Mucosa of descending colon (tissue), 3 donors: Measurements from ENCODE around the gene TM4SF1. TPM values are rescaled to one million over a fixed set of nuclear protein-coding genes. Genes with fewer than 3 reads are reported as not detected.
A peak's percentile ranks its signal among the peaks of the same experiment; 100 is the strongest.

ENCODE experiments used
- ATAC-seq: fragments of 200-7000 bp; cut with Tn5 transposase; one replicate; pipeline ENCODE4 v1.9.1; 2020; ENCODE audit warnings: mild to moderate bottlenecking, moderate library complexity
- DNase-seq, 3 donors: peaks; one replicate each; pipeline ENCODE4 v3.0.0-alpha.2; 2020
- H3K36me3 ChIP-seq: fragments of 200-600 bp; one replicate; pipeline ENCODE4 v1.8.0; 2021; ENCODE audit warnings: low read depth, mild to moderate bottlenecking
- H3K4me1 ChIP-seq: fragments of 200-600 bp; one replicate; pipeline ENCODE4 v1.8.0; 2021; ENCODE audit warnings: low read depth, mild to moderate bottlenecking
- H3K4me3 ChIP-seq: fragments of 200-600 bp; one replicate; pipeline ENCODE4 v1.8.0; 2021; ENCODE audit warnings: mild to moderate bottlenecking
- H3K9me3 ChIP-seq: fragments of 200-600 bp; one replicate; pipeline ENCODE4 v1.8.0; 2021; ENCODE audit warnings: mild to moderate bottlenecking
- intact Hi-C, 2 donors: fragments of 100-400 bp; cut with DNase I in 1 of 2; cut with micrococcal nuclease in 1 of 2; formaldehyde crosslinking; loops; one replicate each; pipeline versions ENCODE4 v1.11.0 to v1.11.1; 2022; cut with DNase I, micrococcal nuclease
- total RNA-seq, 3 donors: library from RNA; stranded (reverse); fragmentation: NEBNext Ultra II Directional in 2 of 3; extraction: Animal tissue kit (Norgen Biotek cat#: 25700) in 2 of 3; gene quantifications; one replicate each; pipeline versions ENCODE4 v1.2.1 to v1.2.4, GENCODE V29; 2021 to 2023
- TF ChIP-seq, protein P1 (sequence below): fragments of 200-600 bp; IDR thresholded peaks from one replicate; pipeline ENCODE4 v1.8.0; 2022; ENCODE audit warnings: antibody characterized with exemption, mild to moderate bottlenecking
- donor health status: DM: no; HTN: no; CAD: no; lungs with moderate emphysema.
- donor health status: DM: no; HTN: no; CAD: no.
- donor health status: DM: no; HTN: yes; CAD: no.

The TM4SF1 gene
- total RNA-seq, 3 donors from 2014 or later = 22.7 to 87.8 (median 24.9) TPM

DNA sequence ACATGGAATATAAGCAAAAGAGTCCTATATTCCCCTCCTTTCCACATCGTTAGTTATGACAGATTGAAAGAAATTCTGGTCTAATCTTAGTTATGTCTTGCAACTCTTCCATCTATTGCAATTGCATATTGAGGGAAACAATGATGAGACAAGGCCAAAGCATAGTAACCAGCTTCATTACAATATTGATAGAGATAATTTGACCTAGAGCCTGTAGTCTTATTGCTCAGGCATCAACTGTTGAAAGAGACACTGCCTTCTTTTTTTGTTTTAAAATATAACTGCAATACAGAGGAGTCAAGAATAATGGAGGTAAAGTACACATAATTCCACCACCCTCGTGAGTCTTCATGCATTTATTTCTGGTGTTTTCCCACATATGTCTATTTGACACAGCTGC, 46.1 kb downstream of the TM4SF1 start:
- Histone ChIP-seq H3K9me3 (no peaks in the 10 kb centered on the region), H3K36me3 (no peaks in the 10 kb centered on the region), H3K4me3 (no peak overlapping the region), H3K4me1 (no peaks in the 10 kb centered on the region)
- no peak for ATAC-seq
- TF ChIP-seq, protein P1, sequence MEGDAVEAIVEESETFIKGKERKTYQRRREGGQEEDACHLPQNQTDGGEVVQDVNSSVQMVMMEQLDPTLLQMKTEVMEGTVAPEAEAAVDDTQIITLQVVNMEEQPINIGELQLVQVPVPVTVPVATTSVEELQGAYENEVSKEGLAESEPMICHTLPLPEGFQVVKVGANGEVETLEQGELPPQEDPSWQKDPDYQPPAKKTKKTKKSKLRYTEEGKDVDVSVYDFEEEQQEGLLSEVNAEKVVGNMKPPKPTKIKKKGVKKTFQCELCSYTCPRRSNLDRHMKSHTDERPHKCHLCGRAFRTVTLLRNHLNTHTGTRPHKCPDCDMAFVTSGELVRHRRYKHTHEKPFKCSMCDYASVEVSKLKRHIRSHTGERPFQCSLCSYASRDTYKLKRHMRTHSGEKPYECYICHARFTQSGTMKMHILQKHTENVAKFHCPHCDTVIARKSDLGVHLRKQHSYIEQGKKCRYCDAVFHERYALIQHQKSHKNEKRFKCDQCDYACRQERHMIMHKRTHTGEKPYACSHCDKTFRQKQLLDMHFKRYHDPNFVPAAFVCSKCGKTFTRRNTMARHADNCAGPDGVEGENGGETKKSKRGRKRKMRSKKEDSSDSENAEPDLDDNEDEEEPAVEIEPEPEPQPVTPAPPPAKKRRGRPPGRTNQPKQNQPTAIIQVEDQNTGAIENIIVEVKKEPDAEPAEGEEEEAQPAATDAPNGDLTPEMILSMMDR = no peak
- intact Hi-C loops = no loop called here
- DNase-seq = no peak

GRCh38 chr3:149330609-149331331, 46.7 kb downstream of the TM4SF1 start:
- DNase-seq (no peak), ATAC-seq (no peak)
- Histone ChIP-seq H3K9me3 (no peaks in the 10 kb centered on the region), H3K36me3 (no peaks in the 10 kb centered on the region), H3K4me1 (no peaks in the 10 kb centered on the region), H3K4me3 (no peak overlapping the region)
- intact Hi-C loops = no loop called here
- TF ChIP-seq, protein P1 = no peak

DNA sequence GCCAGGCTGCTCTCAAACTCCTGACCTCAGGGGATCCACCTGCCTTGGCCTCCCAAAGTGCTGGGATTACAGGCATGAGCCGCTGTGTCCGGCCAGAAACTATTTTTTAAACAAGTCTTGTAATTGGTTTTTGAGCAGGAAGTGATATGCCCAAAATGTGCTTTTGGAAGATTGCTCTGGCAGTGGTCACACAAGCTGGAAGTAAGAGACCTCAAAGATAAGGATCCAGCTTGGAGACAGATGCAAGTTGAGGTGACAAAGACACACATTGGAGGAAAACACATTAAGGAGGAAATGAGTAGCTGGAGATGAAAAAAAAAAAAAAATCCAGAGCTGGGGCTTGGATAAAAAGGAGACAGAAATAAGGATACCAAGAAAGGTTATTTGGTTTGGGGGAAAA, 50.3 kb downstream of the TM4SF1 start:
- ATAC-seq = no peak
- H3K4me3 ChIP-seq = no peak overlapping the region
- TF ChIP-seq, protein P1 = no peak
- no peaks in the 10 kb centered on the region for H3K36me3 ChIP-seq
- DNase-seq = no peak
- H3K9me3 ChIP-seq = no peaks in the 10 kb centered on the region
- intact Hi-C loops = no loop called here
- H3K4me1 ChIP-seq = no peaks in the 10 kb centered on the region

GRCh38 chr3:149325581-149325980, 51.9 kb downstream of the TM4SF1 start:
- Histone ChIP-seq H3K4me3 (no peak overlapping the region), H3K36me3 (no peaks in the 10 kb centered on the region), H3K9me3 (no peaks in the 10 kb centered on the region), H3K4me1 (no peaks in the 10 kb centered on the region)
- TF ChIP-seq, protein P1 = no peak
- no peak for DNase-seq
- ATAC-seq = no peak
- intact Hi-C loops = no loop called here

DNA sequence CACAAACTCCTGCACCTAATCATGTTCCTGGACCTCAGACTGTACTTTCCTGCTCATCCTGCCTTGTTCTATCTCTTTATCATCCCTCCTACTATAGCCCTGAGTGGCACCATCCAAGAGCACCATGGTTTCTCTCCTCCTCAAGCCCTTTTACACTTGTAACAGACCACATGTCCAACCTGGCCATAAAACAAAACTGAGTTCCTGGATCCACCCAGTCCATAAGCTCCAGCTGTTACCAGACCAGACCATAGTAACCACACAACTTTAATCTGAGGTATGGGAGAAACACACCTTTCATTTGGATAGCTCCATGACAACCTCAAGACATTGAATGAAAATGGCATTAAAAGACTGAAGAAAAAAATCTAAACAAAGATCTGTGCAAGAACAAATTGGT, 53.1 kb downstream of the TM4SF1 start:
- DNase-seq = no peak
- no peaks in the 10 kb centered on the region for H3K9me3 ChIP-seq
- H3K36me3 ChIP-seq = no peaks in the 10 kb centered on the region
- intact Hi-C loops = no loop called here
- H3K4me3 ChIP-seq = no peak overlapping the region
- no peaks in the 10 kb centered on the region for H3K4me1 ChIP-seq
- ATAC-seq = peak; percentile 87
- TF ChIP-seq, protein P1 = no peak
